Raji (cell line): ENCODE data around the gene HORMAD2.

Experiments used
- POLR2A ChIP-seq: IDR thresholded peaks from 2 replicates; pipeline ENCODE4 v1.6.1; 2011; ENCODE audit warnings: low read depth, low read length, control low read depth; ENCODE audit not compliant: insufficient read depth

The HORMAD2 gene

GRCh38 chr22:30079952-30080533, at the start of gene HORMAD2:
HORMAD2 (plus strand) TSS chr22:30080464; CDS start chr22:30093953, 13,489 bp downstream.
- no peak for TF ChIP-seq POLR2A

GRCh38 chr22:30031328-30031727, 48.9 kb upstream of the HORMAD2 start:
- no peak for TF ChIP-seq POLR2A

- no peak for TF ChIP-seq POLR2A
Measured at GRCh38 chr22:30031764-30032455, 48.4 kb upstream of the HORMAD2 start.

GRCh38 chr22:30033137-30033536, 47.1 kb upstream of the HORMAD2 start:
- no peak for TF ChIP-seq POLR2A

GRCh38 chr22:30033901-30034300, 46.4 kb upstream of the HORMAD2 start:
- no peak for TF ChIP-seq POLR2A

GRCh38 chr22:30036656-30037055, 43.6 kb upstream of the HORMAD2 start:
- TF ChIP-seq POLR2A = no peak

GRCh38 chr22:30038219-30038618, 42.0 kb upstream of the HORMAD2 start:
- no peak for TF ChIP-seq POLR2A

- TF ChIP-seq POLR2A = no peak
Measured at GRCh38 chr22:30040499-30041260, 39.6 kb upstream of the HORMAD2 start.

- no peak for TF ChIP-seq POLR2A
Measured at GRCh38 chr22:30041475-30041874, 38.8 kb upstream of the HORMAD2 start.

GRCh38 chr22:30041881-30042280, 38.4 kb upstream of the HORMAD2 start:
- TF ChIP-seq POLR2A = no peak

- no peak for TF ChIP-seq POLR2A
Measured at GRCh38 chr22:30043161-30043560, 37.1 kb upstream of the HORMAD2 start.

GRCh38 chr22:30044369-30044768, 35.9 kb upstream of the HORMAD2 start:
- TF ChIP-seq POLR2A = no peak

GRCh38 chr22:30044881-30045493, 35.3 kb upstream of the HORMAD2 start:
- no peak for TF ChIP-seq POLR2A

- TF ChIP-seq POLR2A = no peak
Measured at GRCh38 chr22:30045494-30045887, 34.8 kb upstream of the HORMAD2 start.

GRCh38 chr22:30045901-30046715, 34.2 kb upstream of the HORMAD2 start:
- no peak for TF ChIP-seq POLR2A
